Articular chondrocyte of knee joint (primary cell): ENCODE data around the gene CHIC2. TPM values are rescaled to one million over a fixed set of nuclear protein-coding genes. Genes with fewer than 3 reads are reported as not detected.

ENCODE experiments used
- small RNA-seq: library from RNA; depleted of rRNA; stranded (forward); fragments of <200 nt; gene quantifications from one replicate; pipeline ENCODE3, GENCODE V24; 2012
- total RNA-seq: library from RNA; depleted of rRNA; stranded (reverse); fragments of >200 nt; gene quantifications from 2 replicates; pipeline ENCODE4 v1.2.3, GENCODE V29; 2012

Gene CHIC2
- total RNA-seq: 57.0 and 76.9 TPM in 2 replicates

GRCh38 chr4:54064317-54065111 lies at the start of gene CHIC2:
Gene CHIC2 (minus strand): TSS chr4:54064605. CDS start chr4:54064300, 305 bp downstream.

DNA sequence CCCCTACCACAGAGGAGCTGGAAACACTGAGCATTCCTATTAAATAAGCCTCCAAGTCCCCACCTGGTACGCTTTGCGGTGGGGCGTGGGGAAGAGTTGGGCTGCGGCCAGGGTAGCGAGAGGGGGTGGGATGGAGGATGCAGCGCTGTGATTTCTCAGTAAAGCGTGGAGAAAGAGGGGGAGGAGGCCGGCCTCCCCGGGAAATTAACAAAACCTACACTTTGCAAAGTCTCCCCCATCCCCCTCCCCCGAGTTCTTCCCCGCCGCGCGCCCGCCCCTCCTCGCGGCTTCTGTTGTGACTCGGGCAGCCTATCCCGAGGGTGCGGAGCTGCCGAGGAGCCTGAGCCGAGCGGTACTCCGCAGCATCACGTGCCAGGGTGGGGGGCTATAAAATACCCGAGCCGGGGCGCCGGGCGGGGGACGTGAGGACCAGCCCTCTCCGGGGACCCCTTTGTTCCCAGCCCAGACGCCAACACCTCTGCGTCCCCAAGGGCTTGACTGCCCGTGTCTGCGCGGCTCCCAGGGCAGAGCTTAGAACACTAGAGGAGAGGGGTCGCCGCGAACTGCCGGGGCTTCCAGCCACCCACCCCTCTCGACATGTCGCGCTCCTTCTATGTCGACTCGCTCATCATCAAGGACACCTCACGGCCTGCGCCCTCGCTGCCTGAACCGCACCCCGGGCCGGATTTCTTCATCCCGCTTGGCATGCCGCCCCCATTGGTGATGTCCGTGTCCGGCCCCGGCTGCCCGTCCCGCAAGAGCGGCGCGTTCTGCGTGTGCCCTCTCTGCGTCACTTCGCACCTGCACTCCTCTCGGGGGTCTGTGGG lies 35.6 kb upstream of the CHIC2 start, which contains the start of gene GSX2:
Gene GSX2 (plus strand): TSS at position 416 of the 827 bp plus-strand sequence. CDS start 182 bp downstream, at position 598.

Small RNA genes within 50 kb of the gene (small RNA-seq; reads per million reads assigned to genes)
- gene AC110792.1 (not detected), gene AC110792.3 (not detected)

Other genes with a start within 250 kb of the CHIC2 start
- 0.43 TPM in 1 of 2 replicates, not detected in the other for gene GSX2, start 35.6 kb upstream of the CHIC2 start, total RNA-seq
- 826 and 895 TPM in 2 replicates for gene PDGFRA, start 164.7 kb upstream of the CHIC2 start, total RNA-seq